ENCODE results near the gene KIF21B.

KIF21B gene

DNA sequence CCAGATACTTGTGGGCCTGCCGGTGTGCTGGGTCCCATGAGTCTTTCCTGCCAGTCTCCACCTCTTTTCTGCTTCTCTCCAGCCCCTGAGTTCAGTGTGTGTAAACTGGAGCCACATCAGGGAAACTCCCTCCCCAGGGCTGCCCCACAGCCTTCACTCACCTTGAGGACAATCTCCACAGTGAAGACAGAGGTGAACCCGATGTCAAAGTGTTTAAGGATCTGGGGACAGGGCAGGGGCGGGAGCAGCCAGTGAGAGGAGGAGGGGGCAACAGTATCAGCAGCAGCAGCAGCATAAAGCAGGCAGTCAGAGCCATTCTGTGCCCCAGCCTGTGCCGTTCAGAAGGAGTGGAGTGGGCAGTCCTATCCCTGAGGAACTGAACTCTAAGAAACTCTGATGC lies 45.5 kb upstream of the KIF21B start:
- H3K4me2 ChIP-seq (ENCODE audit: insufficient read depth, low read length), result no peak overlapping the region
- no peak for TF ChIP-seq EZH2 (IDR thresholded peaks at IDR 0.05; ENCODE audit: borderline replicate concordance, low read depth, low read length, severe bottlenecking)
- TF ChIP-seq, protein P1, sequence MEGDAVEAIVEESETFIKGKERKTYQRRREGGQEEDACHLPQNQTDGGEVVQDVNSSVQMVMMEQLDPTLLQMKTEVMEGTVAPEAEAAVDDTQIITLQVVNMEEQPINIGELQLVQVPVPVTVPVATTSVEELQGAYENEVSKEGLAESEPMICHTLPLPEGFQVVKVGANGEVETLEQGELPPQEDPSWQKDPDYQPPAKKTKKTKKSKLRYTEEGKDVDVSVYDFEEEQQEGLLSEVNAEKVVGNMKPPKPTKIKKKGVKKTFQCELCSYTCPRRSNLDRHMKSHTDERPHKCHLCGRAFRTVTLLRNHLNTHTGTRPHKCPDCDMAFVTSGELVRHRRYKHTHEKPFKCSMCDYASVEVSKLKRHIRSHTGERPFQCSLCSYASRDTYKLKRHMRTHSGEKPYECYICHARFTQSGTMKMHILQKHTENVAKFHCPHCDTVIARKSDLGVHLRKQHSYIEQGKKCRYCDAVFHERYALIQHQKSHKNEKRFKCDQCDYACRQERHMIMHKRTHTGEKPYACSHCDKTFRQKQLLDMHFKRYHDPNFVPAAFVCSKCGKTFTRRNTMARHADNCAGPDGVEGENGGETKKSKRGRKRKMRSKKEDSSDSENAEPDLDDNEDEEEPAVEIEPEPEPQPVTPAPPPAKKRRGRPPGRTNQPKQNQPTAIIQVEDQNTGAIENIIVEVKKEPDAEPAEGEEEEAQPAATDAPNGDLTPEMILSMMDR (IDR thresholded peaks at IDR 0.05; ENCODE audit: borderline replicate concordance, extremely low read depth, low read length, poor library complexity, severe bottlenecking), result no peak
- H3K4me3 ChIP-seq (ENCODE audit: low read depth in 1 of 2, low read length in 2 of 2), result no peak overlapping the region
- no peaks in the 10 kb centered on the region for H3K79me2 ChIP-seq (ENCODE audit: insufficient read depth, low read length)
- H4K20me1 ChIP-seq (ENCODE audit: insufficient read depth, low read length), result no peaks in the 10 kb centered on the region; the same call in 1 of the 2 replicates
- no peak overlapping the region for H3K9ac ChIP-seq (ENCODE audit: low read depth, low read length)
- H3K27ac ChIP-seq (ENCODE audit: low read length), result no peak overlapping the region
- H3K4me1 ChIP-seq (ENCODE audit: insufficient read depth, low read length), result no peaks in the 10 kb centered on the region
- no peak for DNase-seq
- no peak; the same call in 2 of the 3 replicates for ATAC-seq (ENCODE audit: insufficient read depth, low read depth)
- H3K36me3 ChIP-seq (ENCODE audit: insufficient read depth, low read length), result no peaks in the 10 kb centered on the region
- peaks cover 8% of the 10 kb centered on the region for H3K27me3 ChIP-seq (ENCODE audit: insufficient read depth, low read length, poor library complexity)
- no peak overlapping the region for H2AFZ ChIP-seq (ENCODE audit: low read depth, low read length)
- H3K9me3 ChIP-seq (ENCODE audit: insufficient read depth, low read length, severe bottlenecking), result no peaks in the 10 kb centered on the region

DNA sequence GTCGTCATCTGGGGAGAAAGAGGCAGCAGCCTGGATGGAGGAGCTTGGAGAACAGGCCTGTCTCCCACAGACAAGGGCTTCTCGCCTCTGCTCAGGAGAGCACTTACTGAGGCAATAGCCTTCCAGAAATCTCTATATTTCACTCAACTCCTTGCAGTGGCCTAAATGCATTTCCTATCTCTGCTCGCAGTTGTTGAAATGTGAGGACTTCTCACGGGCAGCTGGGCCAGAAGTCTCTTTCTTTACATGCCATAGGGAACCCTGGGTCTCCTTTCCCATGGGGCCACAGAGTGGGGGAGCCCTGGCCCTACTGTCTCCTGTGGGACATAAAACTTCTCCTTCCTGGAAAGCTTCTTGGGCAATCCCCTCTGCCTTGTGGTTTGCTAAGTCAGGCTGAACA lies 43.5 kb upstream of the KIF21B start:
- Histone ChIP-seq H3K27me3 (ENCODE audit: insufficient read depth, low read length, poor library complexity) (peaks cover 8% of the 10 kb centered on the region), H3K9ac (ENCODE audit: low read depth, low read length) (no peak overlapping the region), H3K4me3 (ENCODE audit: low read depth in 1 of 2, low read length in 2 of 2) (no peak overlapping the region), H3K27ac (ENCODE audit: low read length) (no peak overlapping the region), H3K4me1 (ENCODE audit: insufficient read depth, low read length) (no peaks in the 10 kb centered on the region), H2AFZ (ENCODE audit: low read depth, low read length) (no peak overlapping the region), H3K36me3 (ENCODE audit: insufficient read depth, low read length) (no peaks in the 10 kb centered on the region), H3K9me3 (ENCODE audit: insufficient read depth, low read length, severe bottlenecking) (no peaks in the 10 kb centered on the region), H4K20me1 (ENCODE audit: insufficient read depth, low read length) (no peaks in the 10 kb centered on the region; the same call in 1 of the 2 replicates), H3K4me2 (ENCODE audit: insufficient read depth, low read length) (no peak overlapping the region), H3K79me2 (ENCODE audit: insufficient read depth, low read length) (no peaks in the 10 kb centered on the region)
- no peak for DNase-seq
- TF ChIP-seq EZH2 (IDR thresholded peaks at IDR 0.05; ENCODE audit: borderline replicate concordance, low read depth, low read length, severe bottlenecking), result no peak
- TF ChIP-seq, protein P1 (IDR thresholded peaks at IDR 0.05; ENCODE audit: borderline replicate concordance, extremely low read depth, low read length, poor library complexity, severe bottlenecking), result no peak
- ATAC-seq (ENCODE audit: insufficient read depth, low read depth), result no peak

DNA sequence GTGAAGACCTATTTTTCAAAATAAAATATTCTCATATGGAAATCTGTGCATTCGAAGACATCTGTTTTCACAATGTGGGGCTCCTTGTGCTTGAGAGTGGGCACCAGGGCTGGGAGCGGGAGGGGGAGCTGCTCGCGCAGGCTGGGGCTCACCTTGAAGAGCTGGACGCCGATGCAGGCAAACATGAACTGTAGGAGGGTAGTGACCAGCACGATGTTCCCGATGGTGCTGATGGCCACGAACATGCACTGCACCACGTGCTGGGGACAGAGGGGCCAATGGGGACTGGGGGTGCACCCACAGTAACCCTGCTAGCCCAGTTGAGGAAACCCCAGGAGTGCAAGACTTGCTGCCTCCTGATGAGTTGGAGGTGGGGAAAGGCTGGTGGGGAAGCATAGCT lies 42.2 kb upstream of the KIF21B start:
- H3K36me3 ChIP-seq (ENCODE audit: insufficient read depth, low read length), result no peaks in the 10 kb centered on the region
- peaks cover 8% of the 10 kb centered on the region for H3K27me3 ChIP-seq (ENCODE audit: insufficient read depth, low read length, poor library complexity)
- H3K4me1 ChIP-seq (ENCODE audit: insufficient read depth, low read length), result no peaks in the 10 kb centered on the region
- H3K79me2 ChIP-seq (ENCODE audit: insufficient read depth, low read length), result no peaks in the 10 kb centered on the region
- ATAC-seq (ENCODE audit: insufficient read depth, low read depth), result no peak
- H4K20me1 ChIP-seq (ENCODE audit: insufficient read depth, low read length), result no peaks in the 10 kb centered on the region; the same call in 1 of the 2 replicates
- H3K9me3 ChIP-seq (ENCODE audit: insufficient read depth, low read length, severe bottlenecking), result no peaks in the 10 kb centered on the region
- H3K27ac ChIP-seq (ENCODE audit: low read length), result no peak overlapping the region
- DNase-seq, result no peak
- no peak overlapping the region for H3K4me2 ChIP-seq (ENCODE audit: insufficient read depth, low read length)
- no peak overlapping the region for H3K4me3 ChIP-seq (ENCODE audit: low read depth in 1 of 2, low read length in 2 of 2)
- no peak overlapping the region for H3K9ac ChIP-seq (ENCODE audit: low read depth, low read length)
- TF ChIP-seq EZH2 (IDR thresholded peaks at IDR 0.05; ENCODE audit: borderline replicate concordance, low read depth, low read length, severe bottlenecking), result no peak
- TF ChIP-seq, protein P1 (IDR thresholded peaks at IDR 0.05; ENCODE audit: borderline replicate concordance, extremely low read depth, low read length, poor library complexity, severe bottlenecking), result no peak
- no peak overlapping the region for H2AFZ ChIP-seq (ENCODE audit: low read depth, low read length)

DNA sequence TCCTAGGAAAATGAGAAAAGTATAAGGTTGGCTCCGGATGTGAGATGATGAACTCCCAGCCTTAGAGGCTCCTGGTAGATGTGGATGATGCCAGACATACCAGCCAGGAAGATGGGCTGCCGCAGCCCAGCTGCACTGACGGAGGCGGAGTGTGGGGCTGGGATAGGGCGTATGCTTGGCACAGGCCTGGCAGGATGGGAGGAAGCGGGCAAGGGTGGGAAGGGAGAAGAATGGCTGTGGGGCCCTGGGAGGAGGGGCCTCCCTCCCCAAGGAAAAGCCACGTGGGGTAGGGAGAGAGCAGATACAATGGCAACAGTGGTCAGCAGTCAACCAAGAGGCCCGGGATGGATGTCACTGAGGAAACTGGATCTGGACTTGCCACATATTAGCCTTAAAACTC lies 41.3 kb upstream of the KIF21B start:
- Histone ChIP-seq H3K9ac (ENCODE audit: low read depth, low read length) (no peak overlapping the region), H3K36me3 (ENCODE audit: insufficient read depth, low read length) (no peaks in the 10 kb centered on the region), H3K27me3 (ENCODE audit: insufficient read depth, low read length, poor library complexity) (peaks cover 5% of the 10 kb centered on the region), H4K20me1 (ENCODE audit: insufficient read depth, low read length) (no peaks in the 10 kb centered on the region; the same call in 1 of the 2 replicates), H3K27ac (ENCODE audit: low read length) (no peak overlapping the region), H3K9me3 (ENCODE audit: insufficient read depth, low read length, severe bottlenecking) (no peaks in the 10 kb centered on the region), H3K79me2 (ENCODE audit: insufficient read depth, low read length) (no peaks in the 10 kb centered on the region), H3K4me1 (ENCODE audit: insufficient read depth, low read length) (no peaks in the 10 kb centered on the region), H3K4me2 (ENCODE audit: insufficient read depth, low read length) (no peak overlapping the region), H2AFZ (ENCODE audit: low read depth, low read length) (no peak overlapping the region), H3K4me3 (ENCODE audit: low read depth in 1 of 2, low read length in 2 of 2) (no peak overlapping the region)
- TF ChIP-seq, protein P1 (IDR thresholded peaks at IDR 0.05; ENCODE audit: borderline replicate concordance, extremely low read depth, low read length, poor library complexity, severe bottlenecking), result no peak
- TF ChIP-seq EZH2 (IDR thresholded peaks at IDR 0.05; ENCODE audit: borderline replicate concordance, low read depth, low read length, severe bottlenecking), result no peak
- DNase-seq, result no peak
- ATAC-seq (ENCODE audit: insufficient read depth, low read depth), result no peak

Data from DND-41 (cell line).